ENCODE data around the gene DENND1A. TPM values are rescaled to one million over a fixed set of nuclear protein-coding genes. Genes with fewer than 3 reads are reported as not detected.

DENND1A gene
- total and polyA plus RNA-seq, 2 of the 13 experiments (the other 11 are each of a cell fraction or from before 2014, with no cell fraction given) = 14.8 to 30.1 TPM

DNA sequence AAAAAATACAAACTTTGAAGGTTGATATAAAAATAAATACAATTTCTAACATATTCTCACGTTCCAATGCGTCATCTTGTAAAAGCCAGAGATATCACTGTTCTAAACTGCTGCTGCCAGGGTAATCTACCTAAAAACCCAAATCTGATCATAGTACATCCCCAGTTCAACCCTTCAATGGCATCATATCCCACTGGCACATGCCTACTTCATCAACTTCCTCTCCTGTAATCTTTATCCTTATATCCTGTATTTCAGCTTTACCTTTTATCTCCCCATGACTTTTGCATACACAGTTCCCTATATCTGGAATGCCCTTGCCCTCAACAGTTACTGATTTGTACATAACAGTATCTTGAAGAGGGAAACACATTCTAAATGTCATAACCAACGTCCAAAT is 7.5 kb downstream of the DENND1A start (continued):
- TF ChIP-seq, protein P1, sequence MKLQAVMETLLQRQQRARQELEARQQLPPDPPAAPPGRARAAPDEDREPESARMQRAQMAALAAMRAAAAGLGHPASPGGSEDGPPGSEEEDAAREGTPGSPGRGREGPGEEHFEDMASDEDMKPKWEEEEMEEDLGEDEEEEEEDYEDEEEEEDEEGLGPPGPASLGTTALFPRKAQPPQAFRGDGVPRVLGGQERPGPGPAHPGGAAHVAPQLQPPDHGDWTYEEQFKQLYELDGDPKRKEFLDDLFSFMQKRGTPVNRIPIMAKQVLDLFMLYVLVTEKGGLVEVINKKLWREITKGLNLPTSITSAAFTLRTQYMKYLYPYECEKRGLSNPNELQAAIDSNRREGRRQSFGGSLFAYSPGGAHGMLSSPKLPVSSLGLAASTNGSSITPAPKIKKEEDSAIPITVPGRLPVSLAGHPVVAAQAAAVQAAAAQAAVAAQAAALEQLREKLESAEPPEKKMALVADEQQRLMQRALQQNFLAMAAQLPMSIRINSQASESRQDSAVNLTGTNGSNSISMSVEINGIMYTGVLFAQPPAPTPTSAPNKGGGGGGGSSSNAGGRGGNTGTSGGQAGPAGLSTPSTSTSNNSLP (IDR thresholded peaks at IDR 0.05; ENCODE audit: low read depth, low read length) = peak; percentile 47; the same call in 1 of the 2 replicates
- TF ChIP-seq ZNF703 (CRISPR knock-in tag; IDR thresholded peaks at IDR 0.05; ENCODE audit: borderline replicate concordance) (no peak), CBX1 (IDR thresholded peaks at IDR 0.05; ENCODE audit: low read depth) (no peak), ZNF337 (CRISPR knock-in tag; IDR thresholded peaks at IDR 0.05; ENCODE audit: borderline replicate concordance, low read depth) (no peak), TGIF2 (CRISPR knock-in tag; IDR thresholded peaks at IDR 0.05) (0 out of 2 replicates have a peak, but pooled peaks have one; percentile 15), NFE2 (CRISPR knock-in tag; IDR thresholded peaks at IDR 0.05) (no peak), TCF7L2 (IDR thresholded peaks at IDR 0.05; ENCODE audit: low read depth, low read length) (0 out of 2 replicates have a peak, but pooled peaks have one; percentile 0), ZSCAN29 (CRISPR knock-in tag; conservative IDR thresholded peaks at IDR 0.05) (peak; percentile 72; the same call in 1 of the 2 replicates), SIX4 (CRISPR knock-in tag; IDR thresholded peaks at IDR 0.05) (no peak), ZNF788 (CRISPR knock-in tag; IDR thresholded peaks at IDR 0.05; ENCODE audit: borderline replicate concordance) (no peak), TMF1 (CRISPR knock-in tag; IDR thresholded peaks at IDR 0.05; ENCODE audit: low read depth) (no peak), ZNF790 (CRISPR knock-in tag; IDR thresholded peaks at IDR 0.05; ENCODE audit: borderline replicate concordance) (no peak)
- TF ChIP-seq, protein P2, sequence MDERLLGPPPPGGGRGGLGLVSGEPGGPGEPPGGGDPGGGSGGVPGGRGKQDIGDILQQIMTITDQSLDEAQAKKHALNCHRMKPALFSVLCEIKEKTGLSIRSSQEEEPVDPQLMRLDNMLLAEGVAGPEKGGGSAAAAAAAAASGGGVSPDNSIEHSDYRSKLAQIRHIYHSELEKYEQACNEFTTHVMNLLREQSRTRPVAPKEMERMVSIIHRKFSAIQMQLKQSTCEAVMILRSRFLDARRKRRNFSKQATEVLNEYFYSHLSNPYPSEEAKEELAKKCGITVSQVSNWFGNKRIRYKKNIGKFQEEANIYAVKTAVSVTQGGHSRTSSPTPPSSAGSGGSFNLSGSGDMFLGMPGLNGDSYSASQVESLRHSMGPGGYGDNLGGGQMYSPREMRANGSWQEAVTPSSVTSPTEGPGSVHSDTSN (CRISPR knock-in tag; IDR thresholded peaks at IDR 0.05) = no peak
- TF ChIP-seq, protein P3, sequence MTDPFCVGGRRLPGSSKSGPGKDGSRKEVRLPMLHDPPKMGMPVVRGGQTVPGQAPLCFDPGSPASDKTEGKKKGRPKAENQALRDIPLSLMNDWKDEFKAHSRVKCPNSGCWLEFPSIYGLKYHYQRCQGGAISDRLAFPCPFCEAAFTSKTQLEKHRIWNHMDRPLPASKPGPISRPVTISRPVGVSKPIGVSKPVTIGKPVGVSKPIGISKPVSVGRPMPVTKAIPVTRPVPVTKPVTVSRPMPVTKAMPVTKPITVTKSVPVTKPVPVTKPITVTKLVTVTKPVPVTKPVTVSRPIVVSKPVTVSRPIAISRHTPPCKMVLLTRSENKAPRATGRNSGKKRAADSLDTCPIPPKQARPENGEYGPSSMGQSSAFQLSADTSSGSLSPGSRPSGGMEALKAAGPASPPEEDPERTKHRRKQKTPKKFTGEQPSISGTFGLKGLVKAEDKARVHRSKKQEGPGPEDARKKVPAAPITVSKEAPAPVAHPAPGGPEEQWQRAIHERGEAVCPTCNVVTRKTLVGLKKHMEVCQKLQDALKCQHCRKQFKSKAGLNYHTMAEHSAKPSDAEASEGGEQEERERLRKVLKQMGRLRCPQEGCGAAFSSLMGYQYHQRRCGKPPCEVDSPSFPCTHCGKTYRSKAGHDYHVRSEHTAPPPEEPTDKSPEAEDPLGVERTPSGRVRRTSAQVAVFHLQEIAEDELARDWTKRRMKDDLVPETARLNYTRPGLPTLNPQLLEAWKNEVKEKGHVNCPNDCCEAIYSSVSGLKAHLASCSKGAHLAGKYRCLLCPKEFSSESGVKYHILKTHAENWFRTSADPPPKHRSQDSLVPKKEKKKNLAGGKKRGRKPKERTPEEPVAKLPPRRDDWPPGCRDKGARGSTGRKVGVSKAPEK (CRISPR knock-in tag; IDR thresholded peaks at IDR 0.05; ENCODE audit: borderline replicate concordance) = no peak
- TF ChIP-seq, protein P4, sequence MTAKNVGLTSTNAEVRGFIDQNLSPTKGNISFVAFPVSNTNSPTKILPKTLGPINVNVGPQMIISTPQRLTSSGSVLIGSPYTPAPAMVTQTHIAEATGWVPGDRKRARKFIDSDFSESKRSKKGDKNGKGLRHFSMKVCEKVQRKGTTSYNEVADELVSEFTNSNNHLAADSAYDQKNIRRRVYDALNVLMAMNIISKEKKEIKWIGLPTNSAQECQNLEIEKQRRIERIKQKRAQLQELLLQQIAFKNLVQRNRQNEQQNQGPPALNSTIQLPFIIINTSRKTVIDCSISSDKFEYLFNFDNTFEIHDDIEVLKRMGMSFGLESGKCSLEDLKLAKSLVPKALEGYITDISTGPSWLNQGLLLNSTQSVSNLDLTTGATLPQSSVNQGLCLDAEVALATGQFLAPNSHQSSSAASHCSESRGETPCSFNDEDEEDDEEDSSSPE (CRISPR knock-in tag; IDR thresholded peaks at IDR 0.05) = no peak
- TF ChIP-seq, protein P5, sequence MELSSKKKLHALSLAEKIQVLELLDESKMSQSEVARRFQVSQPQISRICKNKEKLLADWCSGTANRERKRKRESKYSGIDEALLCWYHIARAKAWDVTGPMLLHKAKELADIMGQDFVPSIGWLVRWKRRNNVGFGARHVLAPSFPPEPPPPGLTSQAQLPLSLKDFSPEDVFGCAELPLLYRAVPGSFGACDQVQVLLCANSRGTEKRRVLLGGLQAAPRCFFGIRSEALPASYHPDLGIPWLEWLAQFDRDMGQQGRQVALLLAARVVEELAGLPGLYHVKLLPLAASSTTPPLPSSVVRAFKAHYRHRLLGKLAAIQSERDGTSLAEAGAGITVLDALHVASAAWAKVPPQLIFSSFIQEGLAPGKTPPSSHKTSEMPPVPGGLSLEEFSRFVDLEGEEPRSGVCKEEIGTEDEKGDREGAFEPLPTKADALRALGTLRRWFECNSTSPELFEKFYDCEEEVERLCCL (CRISPR knock-in tag; IDR thresholded peaks at IDR 0.05; ENCODE audit: borderline replicate concordance) = no peak
